GM19463 (cell line): Measurements from ENCODE around the gene ATP10B.

ENCODE experiments used
- ATAC-seq: cut with Tn5 transposase; IDR thresholded peaks from one replicate; pipeline ENCODE4 v1.9.1; 2021; ENCODE audit warnings: mild to moderate bottlenecking, moderate library complexity; ENCODE audit not compliant: unreplicated experiment

The ATP10B gene

DNA sequence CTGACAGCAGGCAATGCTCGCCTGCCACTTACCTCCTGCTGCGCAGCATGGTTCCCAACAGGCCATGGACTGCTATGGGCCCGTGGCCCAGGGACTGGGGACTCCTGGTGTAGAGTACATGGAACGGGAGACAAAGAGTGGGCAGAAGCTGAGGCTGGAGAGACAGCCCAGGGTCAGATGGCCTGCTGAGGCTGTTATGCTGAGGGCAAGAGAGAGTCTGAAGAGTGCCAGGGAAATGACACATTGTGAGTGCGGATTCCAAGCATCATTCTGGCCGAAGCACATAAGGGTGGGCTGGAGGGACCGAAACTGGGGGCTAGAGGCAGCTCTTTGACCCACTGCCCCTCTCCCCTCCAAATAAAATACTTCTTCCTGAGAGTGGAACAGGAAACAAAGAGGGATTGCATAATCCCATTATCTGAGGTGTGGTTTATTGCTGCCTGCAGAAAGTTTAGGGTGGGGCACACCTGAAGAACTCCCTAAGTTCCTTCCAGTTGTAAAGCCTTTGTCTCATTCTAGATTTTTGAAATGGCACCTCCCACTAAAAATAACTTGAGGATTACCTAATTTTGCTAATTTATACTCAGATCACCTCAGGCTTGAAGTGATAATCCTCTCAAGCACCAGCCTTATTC is 158.1 kb downstream of the ATP10B start:
- no peak for ATAC-seq

DNA sequence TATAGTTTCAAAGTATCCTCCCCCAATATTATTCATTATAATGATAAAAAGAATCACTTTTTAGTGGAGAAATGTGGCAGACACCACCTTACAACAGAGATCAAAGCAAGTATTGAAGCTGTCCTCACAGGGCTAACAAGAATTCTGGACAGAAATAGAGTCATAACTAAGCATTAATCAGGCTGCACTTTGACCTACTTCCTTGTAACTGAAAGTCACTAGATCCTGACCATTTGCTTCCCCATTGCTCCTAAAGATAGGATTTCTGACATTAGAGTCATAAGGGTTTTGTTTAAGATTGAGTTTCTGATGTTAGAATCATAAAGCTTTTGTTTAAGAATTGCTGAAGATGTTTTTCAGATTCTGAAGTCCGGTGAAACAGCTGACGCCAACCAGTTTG is 159.7 kb downstream of the ATP10B start:
- ATAC-seq, result no peak

DNA sequence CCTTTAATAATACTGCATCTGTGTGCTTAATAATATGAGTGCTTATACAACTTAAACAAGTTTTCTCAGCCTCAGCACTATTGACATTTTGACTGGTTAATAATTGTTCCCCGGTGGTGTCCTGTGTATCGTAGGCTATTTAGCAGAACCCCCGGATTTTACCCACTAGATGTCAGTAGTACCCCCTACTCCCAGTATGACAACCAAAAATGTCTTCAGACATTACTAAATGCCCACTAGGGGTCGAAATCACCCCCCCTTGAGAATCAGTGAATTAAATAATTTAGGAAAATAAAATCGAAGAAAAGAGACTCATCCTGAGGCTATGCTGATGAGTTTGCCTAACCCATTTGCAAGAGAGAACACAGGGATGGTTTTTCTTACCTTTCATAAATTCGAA is 166.3 kb downstream of the ATP10B start:
- ATAC-seq, result peak; percentile 91

DNA sequence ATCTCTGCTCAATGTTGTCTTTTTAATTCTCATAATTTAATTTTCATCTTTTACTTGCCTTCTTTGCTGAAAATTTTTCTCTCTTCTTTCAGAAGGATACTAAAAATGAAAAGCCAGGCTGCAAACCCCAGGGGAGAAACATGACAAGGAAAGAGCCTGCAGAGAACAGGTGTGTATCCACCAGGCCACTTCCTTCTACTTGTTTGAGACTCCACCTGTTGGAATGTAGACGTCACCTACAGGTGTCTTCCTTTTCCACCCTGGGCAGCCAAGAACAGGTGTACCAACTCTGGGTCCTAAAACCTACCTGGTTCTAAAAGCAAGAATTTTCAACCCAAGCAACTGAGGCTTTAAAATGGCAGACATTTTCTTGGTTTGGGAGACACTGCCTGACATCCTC is 166.8 kb downstream of the ATP10B start:
- no peak for ATAC-seq

DNA sequence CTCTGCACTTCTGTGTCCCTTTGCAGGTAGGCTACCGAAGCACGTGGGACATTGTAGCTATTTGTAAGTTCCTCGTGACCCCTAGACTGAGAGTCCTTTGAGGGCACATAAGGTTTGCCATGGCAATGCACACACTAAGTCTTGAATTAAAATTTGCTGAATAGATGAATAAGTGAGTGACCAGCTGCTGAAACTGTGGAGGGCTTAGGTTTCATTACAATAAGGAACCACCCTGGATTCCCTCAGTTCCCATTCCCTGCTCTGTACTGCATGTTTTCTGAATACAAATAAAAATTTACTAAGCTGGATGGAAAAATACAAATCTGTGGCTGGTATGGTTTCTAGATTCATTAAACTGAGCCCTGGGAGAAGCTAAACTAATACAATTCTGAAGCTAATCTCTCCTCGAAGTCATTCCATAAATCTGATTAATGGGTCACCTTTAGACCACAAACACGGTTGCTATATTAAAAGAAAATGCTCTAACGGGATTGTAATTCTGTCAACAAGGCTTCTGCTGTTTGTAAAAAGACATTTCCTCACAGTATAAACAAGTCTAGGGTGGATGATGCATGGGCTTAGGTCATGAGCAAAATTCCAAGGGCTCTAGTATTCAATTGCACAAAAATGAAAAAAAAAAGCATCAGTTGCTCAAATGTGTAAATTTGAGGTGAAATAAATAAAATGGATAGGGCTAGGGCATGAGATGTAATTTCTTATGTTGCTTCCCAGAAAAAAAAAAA is 172.3 kb downstream of the ATP10B start:
- no peak for ATAC-seq

DNA sequence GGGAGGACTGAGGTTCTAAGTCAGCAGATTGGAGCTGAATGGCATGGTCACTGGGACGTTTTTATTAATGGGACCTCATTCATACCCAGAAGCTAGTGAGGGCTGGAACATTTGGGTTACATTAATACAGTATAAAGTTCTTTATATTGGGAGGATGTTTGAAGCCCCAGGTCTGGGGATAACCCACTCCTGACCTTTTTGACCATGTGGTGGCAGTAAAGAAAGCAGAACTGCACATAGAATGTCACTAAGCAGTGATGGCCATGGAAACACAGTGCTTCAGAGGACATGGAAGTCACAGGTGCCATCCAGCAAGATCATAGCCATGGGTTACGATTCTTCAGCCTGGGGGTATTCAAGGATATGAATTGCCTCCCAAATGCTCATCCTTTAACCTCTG is 176.0 kb downstream of the ATP10B start:
- peak; percentile 44 for ATAC-seq

DNA sequence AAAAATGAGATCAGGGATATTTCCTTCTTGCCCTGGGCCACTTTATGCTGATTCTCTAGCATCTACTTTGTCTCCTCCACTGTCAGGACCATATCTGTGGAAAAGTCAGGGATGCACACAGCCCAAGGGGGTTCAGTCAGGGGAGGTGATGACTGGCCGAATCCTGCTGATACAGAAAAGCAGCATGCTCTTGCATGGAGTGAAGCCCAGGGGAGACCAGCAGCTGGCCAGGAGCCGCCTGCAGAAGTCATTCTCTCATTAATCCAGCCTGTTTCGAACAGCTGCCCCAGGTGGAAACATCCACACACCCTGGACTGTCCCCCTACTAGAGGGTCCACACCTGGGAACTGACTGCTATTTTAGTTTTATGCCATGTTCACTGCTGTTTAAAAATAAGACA is 177.1 kb downstream of the ATP10B start:
- ATAC-seq, result no peak

DNA sequence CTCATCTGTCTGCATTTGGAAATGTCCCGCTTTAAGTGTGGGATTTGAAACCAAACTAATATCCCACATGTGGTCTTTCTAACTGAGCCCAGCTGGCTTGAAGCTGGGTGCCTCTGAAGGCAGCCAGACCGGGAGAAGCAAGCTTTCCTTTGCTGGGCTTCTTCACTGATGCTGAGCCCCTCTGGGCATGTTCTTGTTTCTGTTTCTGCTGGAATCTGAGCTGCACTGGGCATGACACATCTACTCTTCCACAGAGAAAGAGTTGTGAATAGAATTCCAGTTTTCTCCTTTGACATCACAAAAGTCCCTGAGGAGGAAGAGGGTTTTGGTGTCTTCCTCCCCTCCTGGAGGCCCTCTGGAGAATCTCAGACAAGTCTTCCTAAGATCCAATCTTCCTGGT is 179.5 kb downstream of the ATP10B start:
- ATAC-seq, result no peak

DNA sequence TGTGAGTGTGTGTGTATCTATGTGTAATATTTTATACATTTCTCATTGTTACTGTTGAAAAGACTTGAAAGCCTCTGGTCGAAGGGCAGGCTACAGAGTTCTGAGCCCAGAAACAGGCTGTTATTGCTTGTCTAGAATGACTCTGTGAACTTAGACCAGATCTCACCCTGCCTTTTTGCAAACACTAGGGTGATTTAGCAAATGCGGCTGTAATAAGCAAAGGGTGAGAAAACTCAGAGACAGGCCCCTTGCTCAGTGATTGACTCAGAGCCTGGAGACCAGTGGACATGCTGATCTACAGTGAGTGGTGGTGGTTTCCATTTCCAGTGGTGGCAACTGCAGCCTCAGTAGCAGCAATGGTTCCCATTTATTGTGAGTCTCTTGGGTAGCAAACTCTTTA is 183.7 kb downstream of the ATP10B start:
- no peak for ATAC-seq

DNA sequence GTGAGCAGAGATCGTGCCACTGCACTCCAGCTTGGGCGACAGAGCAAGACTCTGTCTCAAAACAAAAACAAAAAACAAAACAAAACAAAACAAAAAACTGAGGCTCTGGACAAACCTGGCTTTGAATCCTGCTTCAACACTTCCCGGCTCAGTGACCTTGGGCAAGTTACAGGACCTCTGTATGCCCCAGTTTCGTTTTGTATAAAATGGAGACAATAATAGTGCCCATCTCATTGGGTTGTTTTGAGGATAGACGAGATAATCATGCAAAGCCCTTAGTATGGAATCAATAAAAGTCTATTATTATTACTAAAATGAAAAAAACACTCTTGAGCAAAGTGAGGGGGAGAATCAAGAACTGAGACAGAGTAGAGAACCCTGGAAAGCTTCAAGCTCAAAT is 184.9 kb downstream of the ATP10B start:
- ATAC-seq, result no peak

DNA sequence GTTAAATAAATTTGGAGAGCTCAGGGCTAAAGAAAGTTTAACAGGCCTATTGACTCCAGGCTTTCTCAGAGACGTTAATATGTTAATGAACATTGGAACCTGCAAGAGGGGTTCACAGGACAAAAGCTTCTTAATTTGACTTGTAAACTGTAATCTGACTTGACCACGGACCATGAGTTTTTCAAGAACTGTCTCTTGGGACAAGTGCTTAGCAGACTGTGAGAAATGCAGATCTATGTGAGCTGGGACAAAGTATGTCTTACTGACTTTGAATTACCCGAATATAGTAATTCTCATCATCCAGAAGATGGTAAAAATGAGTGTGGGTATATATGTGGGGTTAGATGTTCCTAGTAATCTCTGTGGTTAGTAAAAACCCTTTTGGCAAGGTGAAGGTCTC is 186.6 kb downstream of the ATP10B start:
- no peak for ATAC-seq

DNA sequence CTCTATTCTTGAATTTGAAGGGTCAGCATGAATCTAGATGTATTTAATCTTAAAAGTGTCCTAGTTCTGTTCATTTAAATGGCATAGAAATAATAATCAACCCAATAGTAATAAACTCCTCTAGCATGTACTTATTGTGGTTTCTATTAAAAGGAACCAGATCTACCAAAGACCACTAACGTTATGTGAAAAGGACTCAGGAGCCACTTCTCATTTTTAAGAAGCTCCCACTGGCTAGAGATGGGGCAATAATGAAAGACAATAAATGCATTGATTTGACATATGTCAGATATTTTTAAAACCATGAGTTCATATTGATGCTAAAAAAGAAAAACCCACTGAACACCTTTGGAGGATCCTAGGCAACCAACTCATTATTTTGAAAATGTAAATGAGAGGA is 191.9 kb downstream of the ATP10B start:
- ATAC-seq, result no peak

DNA sequence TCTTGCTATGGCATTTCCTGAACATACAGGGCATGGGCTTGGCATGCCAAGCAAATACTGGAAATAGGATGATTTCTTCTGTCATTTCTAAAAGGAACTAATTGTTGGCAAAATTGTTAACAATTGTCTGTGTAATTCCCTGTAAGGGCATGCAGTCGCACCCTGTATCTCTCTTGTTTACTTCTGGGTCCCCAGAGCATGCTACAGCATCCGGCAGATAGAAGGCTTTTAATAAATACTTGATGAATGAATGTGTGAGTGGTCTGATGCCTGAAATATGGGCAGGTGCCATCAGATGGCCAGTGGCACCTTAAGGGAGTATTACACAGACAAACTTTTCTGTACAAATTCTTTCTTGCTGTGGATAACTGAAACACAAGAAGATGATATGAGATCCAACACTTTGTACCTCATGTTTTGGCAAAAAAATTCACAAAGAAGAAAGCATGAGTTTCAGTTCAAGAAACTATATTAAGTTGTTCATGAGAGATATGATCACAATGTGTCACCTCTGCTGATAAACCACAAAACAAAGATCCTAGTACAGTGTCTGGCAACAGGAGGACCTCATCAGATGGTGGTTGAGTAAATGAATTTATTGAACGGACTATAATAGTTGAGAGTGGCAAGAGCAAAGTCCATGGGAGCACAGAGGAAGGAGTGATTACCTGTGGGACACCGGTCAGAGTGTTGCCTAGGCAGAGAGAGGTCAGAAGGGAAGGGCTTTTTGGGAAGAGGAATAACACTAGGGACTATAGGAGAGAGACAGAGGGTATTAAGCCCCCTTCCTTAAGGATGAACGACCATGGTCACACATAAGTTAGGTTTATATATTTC is 194.2 kb downstream of the ATP10B start:
- ATAC-seq, result no peak

DNA sequence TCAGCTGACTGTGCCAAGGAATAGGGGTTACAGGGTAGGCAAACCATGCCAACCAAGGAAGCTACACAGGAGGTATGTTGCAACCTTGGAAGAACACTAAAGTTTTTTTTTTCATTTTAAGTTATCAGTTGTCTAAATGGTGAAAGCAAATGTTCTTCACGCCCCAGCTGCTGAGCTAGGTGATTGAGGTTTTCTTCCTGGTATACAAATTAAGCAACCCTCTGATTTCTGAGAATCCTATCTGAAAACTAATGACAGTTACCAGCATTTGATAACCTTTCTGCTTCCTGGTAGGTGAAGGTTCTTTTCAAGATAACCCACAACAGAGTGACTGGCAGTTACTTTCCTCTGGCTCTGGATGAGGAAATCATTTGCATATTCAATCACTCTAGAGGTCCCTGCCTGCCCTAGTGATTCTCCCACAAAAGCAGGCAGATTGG is 194.9 kb downstream of the ATP10B start:
- ATAC-seq, result no peak

DNA sequence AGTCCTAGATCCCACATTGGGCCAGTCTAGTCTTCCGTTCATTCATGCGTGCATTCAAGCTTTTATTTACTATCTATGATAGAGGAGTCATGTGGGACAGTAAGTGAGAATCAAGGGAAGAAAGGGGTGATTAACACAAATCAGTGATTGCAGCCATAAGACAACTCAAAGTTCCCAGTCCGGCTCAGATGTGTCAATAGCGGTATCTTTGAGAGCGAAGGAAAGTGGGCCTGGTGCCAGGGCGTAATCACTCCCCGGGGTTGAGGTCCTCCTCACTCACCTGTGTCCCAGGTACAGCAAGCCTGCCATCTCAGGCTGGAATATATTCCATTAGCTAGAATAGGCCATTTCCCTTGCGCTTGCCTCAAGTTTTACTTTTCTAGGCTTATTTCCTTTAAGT is 196.3 kb downstream of the ATP10B start:
- ATAC-seq, result no peak

DNA sequence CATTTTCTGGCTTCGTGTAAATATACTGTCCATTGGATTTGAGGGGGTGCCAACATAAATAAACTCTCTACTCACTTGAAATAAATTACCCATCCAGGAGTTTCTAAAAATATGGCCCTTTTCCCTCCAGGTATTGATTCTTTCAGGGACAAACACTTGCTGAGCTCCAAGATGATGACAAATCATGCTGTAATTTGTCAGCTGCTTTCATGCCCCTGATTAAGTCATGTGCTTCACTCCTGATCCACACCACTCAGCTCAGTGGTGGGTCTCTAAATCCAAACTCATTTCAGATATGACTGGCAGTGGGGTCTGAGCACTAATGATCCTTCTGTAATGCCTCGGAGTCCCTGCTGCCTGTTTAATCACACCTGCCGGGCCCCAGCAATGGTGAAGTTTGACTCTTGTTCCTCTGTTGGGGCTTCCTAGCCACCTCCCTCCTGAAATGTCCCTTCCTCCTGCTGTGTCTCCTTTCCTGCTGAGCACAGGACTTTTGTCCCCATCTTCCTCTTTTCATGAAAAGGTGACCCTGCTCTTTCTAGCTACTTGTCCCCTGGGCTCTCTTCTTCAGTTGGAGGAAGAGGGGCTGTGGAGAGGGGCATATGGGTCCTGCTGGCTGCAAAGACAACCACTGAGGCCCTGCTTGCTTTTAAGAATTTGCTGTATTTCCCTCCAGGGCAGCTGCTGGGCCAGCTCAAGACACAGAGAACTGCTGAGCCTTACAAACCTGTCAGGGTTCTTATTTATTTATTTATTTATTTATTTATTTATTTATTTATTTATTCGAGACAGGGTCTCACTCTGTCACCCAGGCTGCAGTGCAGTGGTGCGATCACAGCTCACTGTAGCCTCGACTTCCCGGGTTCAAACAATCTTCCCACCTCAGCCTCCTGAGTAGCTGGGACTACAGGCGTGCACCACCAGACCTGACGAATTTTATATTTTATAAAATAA is 200.0 kb downstream of the ATP10B start:
- ATAC-seq, result no peak

DNA sequence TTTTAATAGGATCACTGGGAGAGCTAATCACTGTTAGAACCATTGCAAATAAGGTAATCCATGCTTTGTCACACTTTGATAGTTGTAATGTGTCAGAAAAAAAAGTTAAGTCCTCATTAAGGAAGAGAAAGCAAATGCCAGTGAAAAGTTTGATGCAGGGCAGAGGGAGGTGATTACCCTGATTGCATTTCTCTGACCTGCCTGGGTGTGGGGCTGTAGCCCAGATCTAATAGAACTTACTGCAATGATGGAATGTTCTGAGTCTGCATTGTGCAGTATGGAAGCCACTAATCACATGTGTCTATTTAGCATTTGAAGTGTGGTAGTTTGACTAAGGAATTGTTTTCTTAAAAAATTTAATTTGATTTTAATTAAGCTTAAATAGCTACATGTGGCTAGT is 202.7 kb downstream of the ATP10B start:
- ATAC-seq, result no peak

DNA sequence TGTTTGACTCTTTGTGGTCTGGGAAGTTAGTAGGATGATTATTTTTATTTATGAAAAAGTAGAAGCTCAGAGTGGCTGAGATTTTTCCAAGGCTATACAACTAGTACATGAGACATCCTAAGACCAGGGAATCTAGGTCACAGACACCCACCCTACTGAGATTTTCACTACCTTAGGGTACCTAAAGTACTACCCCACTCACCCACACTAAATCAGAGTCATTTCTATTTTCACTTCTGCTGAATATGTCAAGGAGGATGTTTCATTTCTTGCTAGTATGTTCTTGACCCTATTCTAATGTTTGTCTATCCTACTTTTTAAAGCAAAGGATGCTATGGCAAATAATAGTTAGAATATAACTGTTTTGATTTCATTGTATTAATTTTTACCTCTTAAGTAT is 206.0 kb downstream of the ATP10B start:
- ATAC-seq, result no peak

DNA sequence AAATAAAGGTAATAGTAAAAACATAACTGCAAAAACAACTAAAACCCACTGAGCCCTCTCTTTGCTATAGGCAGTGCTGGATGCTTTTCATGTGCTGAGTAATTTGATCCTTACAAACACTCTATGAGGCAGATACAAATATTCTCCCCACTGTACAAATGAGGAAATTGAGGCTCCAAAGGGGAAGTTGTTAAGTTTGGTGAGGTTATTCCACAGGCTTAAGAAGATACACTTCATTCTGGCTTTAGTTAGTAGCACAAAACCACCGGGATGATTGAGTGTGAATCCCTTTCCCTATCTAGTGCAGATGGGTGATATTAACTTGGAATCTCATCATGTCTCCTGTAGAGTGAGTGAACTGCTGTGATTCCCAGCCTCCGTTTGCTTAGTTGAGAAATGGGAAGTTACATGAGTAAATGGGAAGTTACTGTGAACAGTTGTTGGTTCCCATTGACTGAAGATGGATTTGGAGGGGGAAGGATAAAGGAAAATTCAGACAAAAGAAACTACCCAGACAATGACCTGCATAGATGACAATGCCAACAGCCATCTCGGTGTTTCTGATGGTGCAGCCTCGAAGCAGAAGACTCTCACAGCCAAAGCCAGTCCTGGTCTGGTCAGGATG is 208.3 kb downstream of the ATP10B start:
- no peak for ATAC-seq

DNA sequence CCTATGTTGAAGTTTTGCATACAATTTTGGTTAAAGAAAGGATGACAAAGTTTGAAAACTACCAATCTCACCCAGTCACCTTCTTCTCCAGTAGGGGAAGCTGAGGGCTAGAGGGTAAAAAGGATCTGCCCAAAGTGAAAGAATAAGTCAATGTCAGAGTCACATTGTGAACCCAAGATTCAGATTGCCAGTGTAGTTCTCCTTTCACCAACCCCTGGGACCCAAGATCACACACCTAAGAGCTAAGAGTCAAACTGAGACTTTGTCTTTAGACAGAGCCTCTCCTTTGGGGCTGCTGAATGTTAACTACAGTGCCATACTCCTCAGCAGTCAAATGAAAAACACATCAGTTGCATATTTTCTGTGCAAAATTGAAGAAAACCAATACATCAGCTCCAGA is 210.6 kb downstream of the ATP10B start:
- ATAC-seq, result peak; percentile 57
